ENCODE data around the gene CRKL.

DNA sequence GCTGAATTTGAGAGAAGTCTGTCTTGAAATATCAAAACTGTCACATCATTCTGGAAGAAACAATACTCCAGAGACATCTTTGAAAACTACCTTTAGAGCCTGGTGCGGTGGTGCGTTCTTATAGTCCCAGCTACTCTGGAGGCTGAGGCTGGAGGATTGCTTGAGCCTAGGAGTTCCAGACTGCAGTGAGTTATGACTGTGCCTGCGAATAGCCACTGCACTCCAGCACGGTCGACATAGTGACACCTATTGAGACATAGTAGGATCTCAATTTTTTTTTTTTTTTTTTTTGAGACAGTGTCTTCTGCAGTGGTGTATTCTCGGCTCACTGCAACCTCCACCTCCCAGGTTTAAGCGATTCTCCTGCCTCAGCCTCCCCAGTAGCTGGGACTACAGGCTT, 38.3 kb downstream of the CRKL start:
- TF ChIP-seq, protein P1, sequence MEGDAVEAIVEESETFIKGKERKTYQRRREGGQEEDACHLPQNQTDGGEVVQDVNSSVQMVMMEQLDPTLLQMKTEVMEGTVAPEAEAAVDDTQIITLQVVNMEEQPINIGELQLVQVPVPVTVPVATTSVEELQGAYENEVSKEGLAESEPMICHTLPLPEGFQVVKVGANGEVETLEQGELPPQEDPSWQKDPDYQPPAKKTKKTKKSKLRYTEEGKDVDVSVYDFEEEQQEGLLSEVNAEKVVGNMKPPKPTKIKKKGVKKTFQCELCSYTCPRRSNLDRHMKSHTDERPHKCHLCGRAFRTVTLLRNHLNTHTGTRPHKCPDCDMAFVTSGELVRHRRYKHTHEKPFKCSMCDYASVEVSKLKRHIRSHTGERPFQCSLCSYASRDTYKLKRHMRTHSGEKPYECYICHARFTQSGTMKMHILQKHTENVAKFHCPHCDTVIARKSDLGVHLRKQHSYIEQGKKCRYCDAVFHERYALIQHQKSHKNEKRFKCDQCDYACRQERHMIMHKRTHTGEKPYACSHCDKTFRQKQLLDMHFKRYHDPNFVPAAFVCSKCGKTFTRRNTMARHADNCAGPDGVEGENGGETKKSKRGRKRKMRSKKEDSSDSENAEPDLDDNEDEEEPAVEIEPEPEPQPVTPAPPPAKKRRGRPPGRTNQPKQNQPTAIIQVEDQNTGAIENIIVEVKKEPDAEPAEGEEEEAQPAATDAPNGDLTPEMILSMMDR (IDR thresholded peaks at IDR 0.05; ENCODE audit: borderline replicate concordance, extremely low read depth, low read length, poor library complexity, severe bottlenecking) = no peak
- no peak for TF ChIP-seq EZH2 (IDR thresholded peaks at IDR 0.05; ENCODE audit: borderline replicate concordance, low read depth, low read length, severe bottlenecking)

All from DND-41 (cell line).